AG09309 (cell line): ENCODE results near the gene SRSF3.
A peak's percentile ranks its signal among the peaks of the same experiment; 100 is the strongest.

Experiments used
- DNase-seq: peaks from one replicate; pipeline ENCODE4 v3.0.0-alpha.2; 2010; ENCODE audit warnings: low read depth
- H3K4me3 ChIP-seq: 2 replicates; pipeline ENCODE4 v1.5.1; 2011; ENCODE audit warnings: mild to moderate bottlenecking, low read depth, low read length, moderate library complexity; ENCODE audit not compliant: control insufficient read depth
- TF ChIP-seq, protein P1 (sequence below): IDR thresholded peaks from 2 replicates; pipeline ENCODE4 v1.5.1; 2011; ENCODE audit warnings: mild to moderate bottlenecking, low read depth, low read length, inconsistent platforms; ENCODE audit not compliant: insufficient read depth, control insufficient read depth; ENCODE audit errors: missing control alignments

Gene SRSF3

DNA sequence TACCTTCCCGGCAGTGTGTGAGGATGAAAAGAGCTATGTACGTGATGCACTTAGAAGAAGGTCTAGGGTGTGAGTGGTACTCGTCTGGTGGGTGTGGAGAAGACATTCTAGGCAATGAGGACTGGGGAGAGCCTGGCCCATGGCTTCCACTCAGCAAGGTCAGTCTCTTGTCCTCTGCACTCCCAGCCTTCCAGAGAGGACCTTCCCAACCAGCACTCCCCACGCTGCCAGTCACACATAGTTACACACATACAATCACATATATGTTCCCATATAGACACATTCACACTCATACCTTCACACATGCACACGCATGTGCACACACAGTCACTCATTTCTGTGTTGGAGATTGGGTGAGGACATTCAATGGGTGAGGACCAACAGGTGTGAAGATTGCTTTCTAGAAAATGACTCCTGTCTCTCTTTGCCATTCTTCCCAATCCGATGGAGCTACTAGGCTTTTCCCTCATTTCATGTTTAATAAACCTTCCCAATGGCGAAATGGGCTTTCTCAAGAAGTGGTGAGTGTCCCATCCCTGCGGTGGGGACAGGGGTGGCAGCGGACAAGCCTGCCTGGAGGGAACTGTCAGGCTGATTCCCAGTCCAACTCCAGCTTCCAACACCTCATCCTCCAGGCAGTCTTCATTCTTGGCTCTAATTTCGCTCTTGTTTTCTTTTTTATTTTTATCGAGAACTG is 30.4 kb downstream of the SRSF3 start:
- no peak overlapping the region; the same call in 1 of the 2 replicates for H3K4me3 ChIP-seq
- no peak for DNase-seq
- TF ChIP-seq, protein P1, sequence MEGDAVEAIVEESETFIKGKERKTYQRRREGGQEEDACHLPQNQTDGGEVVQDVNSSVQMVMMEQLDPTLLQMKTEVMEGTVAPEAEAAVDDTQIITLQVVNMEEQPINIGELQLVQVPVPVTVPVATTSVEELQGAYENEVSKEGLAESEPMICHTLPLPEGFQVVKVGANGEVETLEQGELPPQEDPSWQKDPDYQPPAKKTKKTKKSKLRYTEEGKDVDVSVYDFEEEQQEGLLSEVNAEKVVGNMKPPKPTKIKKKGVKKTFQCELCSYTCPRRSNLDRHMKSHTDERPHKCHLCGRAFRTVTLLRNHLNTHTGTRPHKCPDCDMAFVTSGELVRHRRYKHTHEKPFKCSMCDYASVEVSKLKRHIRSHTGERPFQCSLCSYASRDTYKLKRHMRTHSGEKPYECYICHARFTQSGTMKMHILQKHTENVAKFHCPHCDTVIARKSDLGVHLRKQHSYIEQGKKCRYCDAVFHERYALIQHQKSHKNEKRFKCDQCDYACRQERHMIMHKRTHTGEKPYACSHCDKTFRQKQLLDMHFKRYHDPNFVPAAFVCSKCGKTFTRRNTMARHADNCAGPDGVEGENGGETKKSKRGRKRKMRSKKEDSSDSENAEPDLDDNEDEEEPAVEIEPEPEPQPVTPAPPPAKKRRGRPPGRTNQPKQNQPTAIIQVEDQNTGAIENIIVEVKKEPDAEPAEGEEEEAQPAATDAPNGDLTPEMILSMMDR, result no peak

DNA sequence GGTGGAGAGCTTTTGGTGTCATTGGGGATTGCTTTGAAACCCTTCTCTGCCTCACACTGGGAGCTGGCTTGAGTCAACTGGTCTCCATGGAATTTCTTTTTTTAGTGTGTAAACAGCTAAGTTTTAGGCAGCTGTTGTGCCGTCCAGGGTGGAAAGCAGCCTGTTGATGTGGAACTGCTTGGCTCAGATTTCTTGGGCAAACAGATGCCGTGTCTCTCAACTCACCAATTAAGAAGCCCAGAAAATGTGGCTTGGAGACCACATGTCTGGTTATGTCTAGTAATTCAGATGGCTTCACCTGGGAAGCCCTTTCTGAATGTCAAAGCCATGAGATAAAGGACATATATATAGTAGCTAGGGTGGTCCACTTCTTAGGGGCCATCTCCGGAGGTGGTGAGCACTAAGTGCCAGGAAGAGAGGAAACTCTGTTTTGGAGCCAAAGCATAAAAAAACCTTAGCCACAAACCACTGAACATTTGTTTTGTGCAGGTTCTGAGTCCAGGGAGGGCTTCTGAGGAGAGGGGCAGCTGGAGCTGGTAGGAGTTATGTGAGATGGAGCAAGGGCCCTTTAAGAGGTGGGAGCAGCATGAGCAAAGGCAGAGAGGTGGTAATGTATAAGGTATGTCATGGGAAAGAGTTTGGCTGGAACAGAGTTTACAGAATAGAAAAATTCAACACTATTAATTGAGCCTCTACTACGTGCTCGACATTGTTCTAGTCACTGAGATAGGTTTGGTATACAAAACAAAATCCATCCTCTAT is 31.2 kb downstream of the SRSF3 start:
- TF ChIP-seq, protein P1, result no peak
- no peak overlapping the region; the same call in 1 of the 2 replicates for H3K4me3 ChIP-seq
- peak; percentile 46 for DNase-seq

- TF ChIP-seq, protein P1, result no peak
- DNase-seq, result no peak
- no peak overlapping the region for H3K4me3 ChIP-seq
These were observed 32.5 kb downstream of the SRSF3 start for GRCh38 chr6:36626636-36627035.

DNA sequence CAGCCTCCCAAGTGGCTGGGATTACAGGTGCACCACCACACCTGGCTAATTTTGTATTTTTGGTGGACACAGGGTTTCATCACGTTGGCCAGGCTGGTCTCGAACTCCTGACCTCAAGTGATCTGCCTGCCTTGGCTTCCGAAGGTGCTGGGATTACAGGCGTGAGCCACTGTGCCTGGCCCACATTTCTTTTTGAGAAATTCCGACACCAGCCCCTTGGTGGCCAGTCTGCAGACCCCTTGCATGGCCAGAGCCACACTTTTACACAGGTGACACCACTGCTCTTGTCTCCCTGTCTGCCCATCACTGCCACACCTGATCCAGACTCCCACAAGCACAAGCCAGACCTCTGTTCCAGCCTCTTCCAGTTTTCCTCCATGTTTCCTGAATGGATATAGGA is 33.0 kb downstream of the SRSF3 start:
- TF ChIP-seq, protein P1, result no peak
- no peak for DNase-seq
- no peak overlapping the region for H3K4me3 ChIP-seq

DNA sequence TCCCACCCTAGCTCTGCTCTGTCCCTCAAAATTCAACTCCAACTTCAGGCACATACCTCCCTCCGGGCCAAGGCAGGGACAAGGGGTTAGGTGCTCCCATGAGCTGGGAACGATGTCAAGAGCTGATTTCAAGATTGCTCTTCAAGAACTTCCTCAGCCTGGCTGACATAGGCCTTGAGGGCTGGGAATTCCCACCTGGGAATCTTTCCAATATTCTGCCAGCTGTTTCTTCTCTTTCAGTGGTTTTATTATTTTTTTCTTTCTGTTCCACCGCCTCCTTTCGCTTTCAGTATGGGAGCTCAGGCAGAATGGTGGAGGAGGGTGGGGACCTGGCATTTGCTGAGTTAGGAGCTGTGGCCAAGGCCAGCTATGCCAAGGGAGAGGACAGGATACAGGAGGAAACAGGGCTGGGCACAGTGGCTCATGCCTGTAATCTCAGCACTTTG is 33.7 kb downstream of the SRSF3 start:
- TF ChIP-seq, protein P1, result no peak
- peak; percentile 29 for DNase-seq
- no peak overlapping the region for H3K4me3 ChIP-seq

- no peak overlapping the region for H3K4me3 ChIP-seq
- no peak for DNase-seq
- TF ChIP-seq, protein P1, result no peak
These were observed 35.6 kb downstream of the SRSF3 start for GRCh38 chr6:36629784-36630183.
